ENCODE results near the gene CHST11.

Gene CHST11

GRCh38 chr12:104484079-104484478 lies 27.3 kb downstream of the CHST11 start:
- no peak for DNase-seq

- DNase-seq = no peak
Measured at GRCh38 chr12:104485651-104486362, 29.1 kb downstream of the CHST11 start.

GRCh38 chr12:104486363-104486750 lies 29.6 kb downstream of the CHST11 start:
- DNase-seq = no peak

GRCh38 chr12:104486943-104487819 lies 30.4 kb downstream of the CHST11 start:
- no peak for DNase-seq

GRCh38 chr12:104488374-104488773 lies 31.6 kb downstream of the CHST11 start:
- DNase-seq = no peak

GRCh38 chr12:104490186-104490585 lies 33.4 kb downstream of the CHST11 start:
- no peak for DNase-seq

- no peak for DNase-seq
Measured at GRCh38 chr12:104490850-104491249, 34.1 kb downstream of the CHST11 start.

GRCh38 chr12:104493496-104493895 lies 36.7 kb downstream of the CHST11 start:
- DNase-seq = no peak

- no peak for DNase-seq
Measured at GRCh38 chr12:104494137-104494792, 37.5 kb downstream of the CHST11 start.

GRCh38 chr12:104494793-104495158 lies 38.0 kb downstream of the CHST11 start:
- DNase-seq = no peak

- DNase-seq = no peak
Measured at GRCh38 chr12:104495786-104496185, 39.0 kb downstream of the CHST11 start.

GRCh38 chr12:104496336-104496735 lies 39.6 kb downstream of the CHST11 start:
- no peak for DNase-seq

- no peak for DNase-seq
Measured at GRCh38 chr12:104498211-104498801, 41.6 kb downstream of the CHST11 start.

- DNase-seq = no peak
Measured at GRCh38 chr12:104499668-104500332, 43.1 kb downstream of the CHST11 start.

GRCh38 chr12:104501115-104501514 lies 44.4 kb downstream of the CHST11 start:
- no peak for DNase-seq

- DNase-seq = no peak
Measured at GRCh38 chr12:104501660-104502059, 44.9 kb downstream of the CHST11 start.

GRCh38 chr12:104502217-104502616 lies 45.5 kb downstream of the CHST11 start:
- no peak for DNase-seq

GRCh38 chr12:104502638-104503037 lies 45.9 kb downstream of the CHST11 start:
- DNase-seq = no peak

- no peak for DNase-seq
Measured at GRCh38 chr12:104503191-104503590, 46.4 kb downstream of the CHST11 start.

GRCh38 chr12:104504146-104504545 lies 47.4 kb downstream of the CHST11 start:
- no peak for DNase-seq

- no peak for DNase-seq
Measured at GRCh38 chr12:104505095-104505818, 48.5 kb downstream of the CHST11 start.
